ENCODE measurements around the gene CELF2. TPM values are rescaled to one million over a fixed set of nuclear protein-coding genes. Genes with fewer than 3 reads are reported as not detected.

CELF2 gene
- total and polyA plus RNA-seq, 2 of the 4 experiments (the other 2 are of a cell fraction), result 3.5 to 6.6 TPM

DNA sequence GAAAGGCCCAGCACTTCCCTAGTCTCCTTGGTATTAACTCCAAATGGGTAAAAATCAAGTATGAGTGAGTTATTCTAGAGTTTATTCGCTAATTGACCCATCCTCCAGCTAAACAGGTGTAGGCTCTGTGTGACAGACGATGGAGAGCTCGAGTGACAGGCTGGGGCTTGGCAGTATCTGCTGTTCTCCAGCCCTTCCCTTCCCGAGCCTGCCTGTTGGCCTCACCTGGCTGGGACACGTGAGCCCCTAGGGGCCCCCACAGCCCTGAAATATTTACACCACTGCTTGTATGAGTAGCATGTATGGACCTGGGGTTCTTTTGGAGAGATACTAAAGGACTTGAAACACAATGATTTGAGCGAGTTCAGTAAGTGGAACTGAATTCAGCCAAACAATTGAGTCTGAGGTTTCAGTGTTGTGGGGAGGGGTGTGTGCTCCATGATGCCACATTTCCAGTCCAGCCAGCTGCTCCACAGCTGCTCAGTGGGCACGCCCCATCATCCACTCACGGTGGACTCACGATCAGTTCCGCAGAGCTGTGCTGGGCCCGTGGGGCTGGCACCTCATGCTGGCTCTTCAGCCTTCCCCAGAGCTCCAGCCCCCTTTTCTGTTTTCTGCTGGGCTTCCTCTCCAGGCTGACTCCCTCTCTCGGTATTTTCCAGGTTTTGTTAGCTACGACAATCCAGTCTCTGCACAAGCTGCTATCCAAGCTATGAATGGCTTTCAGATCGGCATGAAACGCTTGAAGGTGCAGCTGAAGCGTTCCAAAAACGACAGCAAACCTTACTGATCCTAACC lies 310.8 kb downstream of the CELF2 start:
- ChIA-PET CTCF (no interaction called here), POLR2A (ENCODE audit: unreplicated experiment) (no interaction called here)
- H3K4me2 ChIP-seq (ENCODE audit: low read depth, low read length), result no peak overlapping the region
- dilution Hi-C loops (cut with HindIII; ENCODE audit: low sequenced_read_pairs, unreplicated experiment) (no loop called here), intact Hi-C loops (cut with micrococcal nuclease) (loop anchor here (5.0 kb wide), 1 partner anchor 1726 kb away; no protein-coding TSS in a partner anchor), in situ Hi-C loops (cut with MboI; ENCODE audit: low sequenced_read_pairs) (no loop called here)
- H4K5ac ChIP-seq (ENCODE audit: low read depth, low read length), result no peak overlapping the region
- H3K23ac ChIP-seq (ENCODE audit: low read depth, low read length), result no peak overlapping the region
- H3K9me1 ChIP-seq (ENCODE audit: insufficient read depth, low read length), result peaks cover 4% of the 10 kb centered on the region; the same call in 1 of the 2 replicates
- H3K27me3 ChIP-seq (ENCODE audit: control insufficient read depth, insufficient read depth, low read length), result no peaks in the 10 kb centered on the region
- H2BK20ac ChIP-seq (ENCODE audit: low read depth, low read length), result no peak overlapping the region
- no peak overlapping the region for H3K27ac ChIP-seq (ENCODE audit: insufficient read depth, low read length)
- TF ChIP-seq, protein P1, sequence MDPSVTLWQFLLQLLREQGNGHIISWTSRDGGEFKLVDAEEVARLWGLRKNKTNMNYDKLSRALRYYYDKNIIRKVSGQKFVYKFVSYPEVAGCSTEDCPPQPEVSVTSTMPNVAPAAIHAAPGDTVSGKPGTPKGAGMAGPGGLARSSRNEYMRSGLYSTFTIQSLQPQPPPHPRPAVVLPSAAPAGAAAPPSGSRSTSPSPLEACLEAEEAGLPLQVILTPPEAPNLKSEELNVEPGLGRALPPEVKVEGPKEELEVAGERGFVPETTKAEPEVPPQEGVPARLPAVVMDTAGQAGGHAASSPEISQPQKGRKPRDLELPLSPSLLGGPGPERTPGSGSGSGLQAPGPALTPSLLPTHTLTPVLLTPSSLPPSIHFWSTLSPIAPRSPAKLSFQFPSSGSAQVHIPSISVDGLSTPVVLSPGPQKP (IDR thresholded peaks at IDR 0.05; ENCODE audit: borderline replicate concordance, low read depth, low read length), result no peak
- TF ChIP-seq CHD1 (IDR thresholded peaks at IDR 0.05; ENCODE audit: low read depth, low read length) (no peak), RCOR1 (IDR thresholded peaks at IDR 0.05; ENCODE audit: insufficient replicate concordance, low read length) (no peak), NFE2L2 (IDR thresholded peaks at IDR 0.05; ENCODE audit: low read depth, low read length) (no peak), FOS (IDR thresholded peaks at IDR 0.05; ENCODE audit: low read depth, low read length) (no peak), RAD21 (IDR thresholded peaks at IDR 0.05; ENCODE audit: low read length) (no peak), MAZ (IDR thresholded peaks at IDR 0.05; ENCODE audit: borderline replicate concordance, low read depth, low read length) (no peak)
- TF ChIP-seq, protein P2, sequence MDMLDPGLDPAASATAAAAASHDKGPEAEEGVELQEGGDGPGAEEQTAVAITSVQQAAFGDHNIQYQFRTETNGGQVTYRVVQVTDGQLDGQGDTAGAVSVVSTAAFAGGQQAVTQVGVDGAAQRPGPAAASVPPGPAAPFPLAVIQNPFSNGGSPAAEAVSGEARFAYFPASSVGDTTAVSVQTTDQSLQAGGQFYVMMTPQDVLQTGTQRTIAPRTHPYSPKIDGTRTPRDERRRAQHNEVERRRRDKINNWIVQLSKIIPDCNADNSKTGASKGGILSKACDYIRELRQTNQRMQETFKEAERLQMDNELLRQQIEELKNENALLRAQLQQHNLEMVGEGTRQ (IDR thresholded peaks at IDR 0.05; ENCODE audit: low read depth, low read length), result no peak
- no peak overlapping the region for H2AK5ac ChIP-seq (ENCODE audit: low read depth, low read length)
- H2AK9ac ChIP-seq (replicated peaks; ENCODE audit: low read depth, low read length, poor library complexity), result no peak overlapping the region
- no peak overlapping the region for H3K4ac ChIP-seq (ENCODE audit: low read depth, low read length)
- no peak overlapping the region for H4K8ac ChIP-seq (ENCODE audit: low read depth in 2 of 2, low read length in 2 of 2)
- no peaks in the 10 kb centered on the region for H4K20me1 ChIP-seq (ENCODE audit: insufficient read depth, low read length)
- no peak overlapping the region for H3K9ac ChIP-seq (ENCODE audit: low read depth, low read length)
- no peak overlapping the region for H3K56ac ChIP-seq (ENCODE audit: extremely low read depth, insufficient read depth, low read length)
- no peak overlapping the region for H2BK5ac ChIP-seq (ENCODE audit: low read depth, low read length, poor library complexity, severe bottlenecking)
- H2BK15ac ChIP-seq (ENCODE audit: low read depth, low read length), result no peak overlapping the region
- H4K91ac ChIP-seq (ENCODE audit: insufficient read depth, low read depth, low read length), result no peak overlapping the region
- no peaks in the 10 kb centered on the region for H3K36me3 ChIP-seq (ENCODE audit: control insufficient read depth, insufficient read depth, low read length)
- H3K4me3 ChIP-seq (ENCODE audit: insufficient read depth, low read depth, low read length), result no peak overlapping the region
- no peak overlapping the region for H2AFZ ChIP-seq (replicated peaks; ENCODE audit: low read length, poor library complexity)
- H3K18ac ChIP-seq (ENCODE audit: low read depth, low read length), result no peak overlapping the region
- no TSS peak for BruUV-seq (replicated peaks)
- ATAC-seq (ENCODE audit: low read depth), result no peak
- H3K9me3 ChIP-seq (ENCODE audit: control insufficient read depth, insufficient read depth, low read length), result no peaks in the 10 kb centered on the region
- H3K14ac ChIP-seq (replicated peaks; ENCODE audit: low read depth, low read length), result no peak overlapping the region
- H3K79me1 ChIP-seq (ENCODE audit: low read depth in 1 of 2, low read length in 2 of 2), result no peaks in the 10 kb centered on the region
- peaks cover 4% of the 10 kb centered on the region; the same call in 1 of the 2 replicates for H3K4me1 ChIP-seq (ENCODE audit: control insufficient read depth, insufficient read depth, low read length)
- 73% methylated on average over 6 of the region's 17 CpGs; no CpG with 5 or more reads in 1 of the 2 experiments for WGBS, 2 experiments (ENCODE audit: extremely low coverage in 2 of 2, insufficient read length in 1 of 2)
- H2BK120ac ChIP-seq (ENCODE audit: low read depth, low read length), result no peak overlapping the region
- DNase-seq, result no peak
